HepG2 (cell line): ENCODE data around the gene FAM168A. TPM values are rescaled to one million over a fixed set of nuclear protein-coding genes. Genes with fewer than 3 reads are reported as not detected.

Experiments used
- ASH2L ChIP-seq: fragments of 300-600, 200-600 bp; sonication (generic); IDR thresholded peaks from 2 replicates; pipeline ENCODE4 v1.7.0; 2017; ENCODE audit warnings: low read depth, mild to moderate bottlenecking, moderate library complexity, mixed read lengths, low read length; ENCODE audit not compliant: insufficient read length
- CEBPB ChIP-seq: IDR thresholded peaks from 2 replicates; pipeline ENCODE4 v1.6.1; 2011; ENCODE audit warnings: low read depth, low read length, improper control_type of control experiment, borderline replicate concordance
- CEBPG ChIP-seq: IDR thresholded peaks from 2 replicates; pipeline ENCODE4 v1.6.1; 2016
- HNF1A ChIP-seq, 2 experiments: sonication (generic) in 1 of 2; formaldehyde crosslinking in 1 of 2; IDR thresholded peaks; 2 replicates each; pipeline versions ENCODE4 v1.4.0 to v1.6.1; 2016 to 2020; ENCODE audit warnings: borderline replicate concordance in 1 of 2, low read depth in 1 of 2, mild to moderate bottlenecking in 1 of 2, missing genetic modification reagents in 1 of 2
- MAFG ChIP-seq: sonication (generic); formaldehyde crosslinking; IDR thresholded peaks from 2 replicates; pipeline ENCODE4 v1.5.1; 2020; ENCODE audit warnings: mild to moderate bottlenecking, missing genetic modification reagents
- RAD21 ChIP-seq: fragments of 450-650 bp; formaldehyde crosslinking; IDR thresholded peaks from 2 replicates; pipeline ENCODE4 v1.5.0; 2020; ENCODE audit warnings: mild to moderate bottlenecking
- RFX3 ChIP-seq: IDR thresholded peaks from 2 replicates; pipeline ENCODE4 v1.6.1; 2016; ENCODE audit warnings: missing biosample characterization, missing genetic modification reagents
- SAP130 ChIP-seq: IDR thresholded peaks from 2 replicates; pipeline ENCODE4 v1.6.1; 2016; ENCODE audit warnings: low read depth
- SP2 ChIP-seq: sonication (generic); formaldehyde crosslinking; IDR thresholded peaks from 2 replicates; pipeline ENCODE4 v1.5.1; 2020; ENCODE audit warnings: mild to moderate bottlenecking, missing genetic modification reagents
- ZHX2 ChIP-seq, 2 experiments: sonication (generic) in 1 of 2; formaldehyde crosslinking in 1 of 2; IDR thresholded peaks; 2 replicates each; pipeline versions ENCODE4 v1.6.1 to v1.9.0; 2014 to 2022; ENCODE audit warnings: antibody characterized with exemption in 1 of 2, borderline replicate concordance in 1 of 2, inconsistent platforms in 1 of 2, low read depth in 1 of 2, missing genetic modification reagents in 1 of 2
- ZNF530 ChIP-seq: sonication (generic); formaldehyde crosslinking; IDR thresholded peaks from 2 replicates; pipeline ENCODE4 v1.5.0; 2020; ENCODE audit warnings: low read depth, mild to moderate bottlenecking, missing genetic modification reagents
- polyA plus RNA-seq, 8 experiments: library from polyadenylated mRNA; depleted of rRNA in 3 of 8; stranded (reverse) in 7 of 8; unstranded in 1 of 8; fragments of >200 nt; fragmentation: Illumina TruSeq in 4 of 8; extraction: Trizol in 4 of 8; gene quantifications; 2 replicates each; pipeline versions ENCODE4 v1.2.1 to v1.2.3, GENCODE V29; 2011 to 2016; ENCODE audit warnings: low read depth in 4 of 8, missing spikeins in 1 of 8, mixed read lengths in 1 of 8; ENCODE audit not compliant: insufficient read depth in 1 of 8
- total RNA-seq, 5 experiments: library from RNA; depleted of rRNA; stranded (reverse); fragments of >200 nt; fragmentation: Illumina TruSeq; extraction: Trizol; gene quantifications; 2 replicates each; pipeline ENCODE4 v1.2.3, GENCODE V29; 2016; ENCODE audit warnings: low read depth in 1 of 5
- TF ChIP-seq, protein P1 (sequence below): sonication (generic); formaldehyde crosslinking; IDR thresholded peaks from 2 replicates; pipeline ENCODE4 v1.5.1; 2020; ENCODE audit warnings: mild to moderate bottlenecking, moderate library complexity, missing genetic modification reagents
- TF ChIP-seq, protein P2 (sequence below): sonication (generic); formaldehyde crosslinking; IDR thresholded peaks from 2 replicates; pipeline ENCODE4 v1.4.0; 2020; ENCODE audit warnings: missing genetic modification reagents, mild to moderate bottlenecking, borderline replicate concordance
- TF ChIP-seq, protein P3 (sequence below): sonication (generic); formaldehyde crosslinking; IDR thresholded peaks from 2 replicates; pipeline ENCODE4 v1.5.0; 2020; ENCODE audit warnings: missing genetic modification reagents

The FAM168A gene
- total and polyA plus RNA-seq, 2 of the 13 experiments (the other 11 are each of a cell fraction or from before 2014, with no cell fraction given) = 13.9 to 15.8 TPM

- TF ChIP-seq, protein P1, sequence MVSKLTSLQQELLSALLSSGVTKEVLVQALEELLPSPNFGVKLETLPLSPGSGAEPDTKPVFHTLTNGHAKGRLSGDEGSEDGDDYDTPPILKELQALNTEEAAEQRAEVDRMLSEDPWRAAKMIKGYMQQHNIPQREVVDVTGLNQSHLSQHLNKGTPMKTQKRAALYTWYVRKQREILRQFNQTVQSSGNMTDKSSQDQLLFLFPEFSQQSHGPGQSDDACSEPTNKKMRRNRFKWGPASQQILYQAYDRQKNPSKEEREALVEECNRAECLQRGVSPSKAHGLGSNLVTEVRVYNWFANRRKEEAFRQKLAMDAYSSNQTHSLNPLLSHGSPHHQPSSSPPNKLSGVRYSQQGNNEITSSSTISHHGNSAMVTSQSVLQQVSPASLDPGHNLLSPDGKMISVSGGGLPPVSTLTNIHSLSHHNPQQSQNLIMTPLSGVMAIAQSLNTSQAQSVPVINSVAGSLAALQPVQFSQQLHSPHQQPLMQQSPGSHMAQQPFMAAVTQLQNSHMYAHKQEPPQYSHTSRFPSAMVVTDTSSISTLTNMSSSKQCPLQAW (CRISPR knock-in tag) = no peak
- 0 out of 2 replicates have a peak, but pooled peaks have one; percentile 11 for TF ChIP-seq SAP130
- TF ChIP-seq CEBPG (CRISPR knock-in tag) = peak; percentile 71
- TF ChIP-seq, protein P2, sequence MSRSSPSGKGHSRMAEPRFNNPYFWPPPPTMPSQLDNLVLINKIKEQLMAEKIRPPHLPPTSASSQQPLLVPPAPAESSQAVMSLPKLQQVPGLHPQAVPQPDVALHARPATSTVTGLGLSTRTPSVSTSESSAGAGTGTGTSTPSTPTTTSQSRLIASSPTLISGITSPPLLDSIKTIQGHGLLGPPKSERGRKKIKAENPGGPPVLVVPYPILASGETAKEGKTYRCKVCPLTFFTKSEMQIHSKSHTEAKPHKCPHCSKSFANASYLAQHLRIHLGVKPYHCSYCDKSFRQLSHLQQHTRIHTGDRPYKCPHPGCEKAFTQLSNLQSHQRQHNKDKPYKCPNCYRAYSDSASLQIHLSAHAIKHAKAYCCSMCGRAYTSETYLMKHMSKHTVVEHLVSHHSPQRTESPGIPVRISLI (CRISPR knock-in tag) = 0 out of 2 replicates have a peak, but pooled peaks have one; percentile 23
- no peak for TF ChIP-seq MAFG (CRISPR knock-in tag)
- TF ChIP-seq RFX3 (CRISPR knock-in tag) = no peak
- no peak for TF ChIP-seq HNF1A (IDR thresholded peaks at IDR 0.05; ENCODE audit: low read depth)
- TF ChIP-seq HNF1A (CRISPR knock-in tag; IDR thresholded peaks at IDR 0.05; ENCODE audit: borderline replicate concordance) = no peak
- no peak for TF ChIP-seq ZHX2 (IDR thresholded peaks at IDR 0.05; ENCODE audit: low read depth)
- TF ChIP-seq ZHX2 (CRISPR knock-in tag; IDR thresholded peaks at IDR 0.05; ENCODE audit: borderline replicate concordance) = no peak
- peak; percentile 57; the same call in 1 of the 2 replicates for TF ChIP-seq CEBPB
- TF ChIP-seq RAD21 = peak; percentile 50; the same call in 1 of the 2 replicates
- no peak for TF ChIP-seq ZNF530 (CRISPR knock-in tag)
- no peak for TF ChIP-seq ASH2L
- TF ChIP-seq, protein P3, sequence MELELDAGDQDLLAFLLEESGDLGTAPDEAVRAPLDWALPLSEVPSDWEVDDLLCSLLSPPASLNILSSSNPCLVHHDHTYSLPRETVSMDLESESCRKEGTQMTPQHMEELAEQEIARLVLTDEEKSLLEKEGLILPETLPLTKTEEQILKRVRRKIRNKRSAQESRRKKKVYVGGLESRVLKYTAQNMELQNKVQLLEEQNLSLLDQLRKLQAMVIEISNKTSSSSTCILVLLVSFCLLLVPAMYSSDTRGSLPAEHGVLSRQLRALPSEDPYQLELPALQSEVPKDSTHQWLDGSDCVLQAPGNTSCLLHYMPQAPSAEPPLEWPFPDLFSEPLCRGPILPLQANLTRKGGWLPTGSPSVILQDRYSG (CRISPR knock-in tag) = no peak
- TF ChIP-seq SP2 (CRISPR knock-in tag) = no peak
These were observed 119.1 kb downstream of the FAM168A start (continued) for GRCh38 chr11:73478737-73479347.
